ENCODE measurements around the gene SH3BP5.

GRCh38 chr3:15325228-15325627 lies 7.2 kb downstream of the SH3BP5 start:
- TF ChIP-seq CTCF (IDR thresholded peaks at IDR 0.05) (no peak), EZH2 (IDR thresholded peaks at IDR 0.05; ENCODE audit: borderline replicate concordance, insufficient read depth, low read depth, low read length, poor library complexity, severe bottlenecking) (no peak)

Measured in B cell (primary cell).